Activated CD8-positive, alpha-beta memory T cell treated with anti-CD3 and anti-CD28 coated beads, Interleukin-2, amount 50 U/mL, for 1 hour (primary cell): Measurements from ENCODE around the gene C2CD4B.

Source experiments
- DNase-seq: peaks from one replicate; pipeline ENCODE4 v3.0.0-alpha.2; 2020; ENCODE audit errors: extremely low read depth

The C2CD4B gene

GRCh38 chr15:62165104-62165792 is at the start of gene C2CD4B:
TSS of gene C2CD4B (minus strand) at chr15:62165285. CDS start at chr15:62164984, 301 bp downstream.
- no peak for DNase-seq

- DNase-seq = no peak
These were observed 47.7 kb upstream of the C2CD4B start for GRCh38 chr15:62212741-62213140.

GRCh38 chr15:62211348-62211747 is 46.3 kb upstream of the C2CD4B start:
- no peak for DNase-seq

- DNase-seq = no peak
These were observed 44.7 kb upstream of the C2CD4B start for GRCh38 chr15:62209821-62210220.

- DNase-seq = no peak
These were observed 44.2 kb upstream of the C2CD4B start for GRCh38 chr15:62209322-62209721.

- DNase-seq = no peak
These were observed 43.8 kb upstream of the C2CD4B start for GRCh38 chr15:62208884-62209283.

- DNase-seq = no peak
These were observed 43.3 kb upstream of the C2CD4B start for GRCh38 chr15:62208367-62208766.

- DNase-seq = no peak
These were observed 25.6 kb upstream of the C2CD4B start for GRCh38 chr15:62190675-62191074.

GRCh38 chr15:62190274-62190673 is 25.2 kb upstream of the C2CD4B start:
- no peak for DNase-seq

GRCh38 chr15:62188744-62189143 is 23.7 kb upstream of the C2CD4B start:
- DNase-seq = no peak

GRCh38 chr15:62187910-62188309 is 22.8 kb upstream of the C2CD4B start:
- no peak for DNase-seq

GRCh38 chr15:62187425-62187824 is 22.3 kb upstream of the C2CD4B start:
- DNase-seq = no peak

- no peak for DNase-seq
These were observed 21.5 kb upstream of the C2CD4B start for GRCh38 chr15:62186578-62186977.

- no peak for DNase-seq
These were observed 18.0 kb upstream of the C2CD4B start for GRCh38 chr15:62183130-62183529.

GRCh38 chr15:62173215-62173614 is 8.1 kb upstream of the C2CD4B start:
- DNase-seq = no peak

- DNase-seq = no peak
These were observed 6.8 kb upstream of the C2CD4B start for GRCh38 chr15:62171882-62172281.

GRCh38 chr15:62165793-62166375 is 799 bp upstream of the C2CD4B start:
- DNase-seq = no peak

- DNase-seq = no peak
These were observed 535 bp downstream of the C2CD4B start for GRCh38 chr15:62164396-62165103.

- DNase-seq = no peak
These were observed 1.1 kb downstream of the C2CD4B start for GRCh38 chr15:62164014-62164395.

- no peak for DNase-seq
These were observed 1.6 kb downstream of the C2CD4B start for GRCh38 chr15:62163397-62164013.

- no peak for DNase-seq
These were observed 11.9 kb downstream of the C2CD4B start for GRCh38 chr15:62153228-62153627.

- no peak for DNase-seq
These were observed 14.6 kb downstream of the C2CD4B start for GRCh38 chr15:62150445-62150844.

GRCh38 chr15:62149729-62150128 is 15.4 kb downstream of the C2CD4B start:
- DNase-seq = no peak
